ENCODE results near the gene SH3GL1. TPM values are rescaled to one million over a fixed set of nuclear protein-coding genes. Genes with fewer than 3 reads are reported as not detected.

Gene SH3GL1
- total RNA-seq, 1 experiment from 2014 or later: 59.8 TPM

- H3K36me3 ChIP-seq (ENCODE audit: low read depth, low read length): no peaks in the 10 kb centered on the region
- CTCF ChIA-PET: no interaction called here
- POLR2A ChIA-PET (ENCODE audit: unreplicated experiment): no interaction called here
- no TSS peak for BruUV-seq (replicated peaks)
- no peak overlapping the region for H3K4me2 ChIP-seq (ENCODE audit: low read length)
- H2AFZ ChIP-seq (ENCODE audit: low read length): no peak overlapping the region
- no peaks in the 10 kb centered on the region for H4K20me1 ChIP-seq (ENCODE audit: low read length)
- H3K27ac ChIP-seq (ENCODE audit: low read length): no peak overlapping the region
- H3K27me3 ChIP-seq (ENCODE audit: low read length): no peaks in the 10 kb centered on the region
- TF ChIP-seq CTCF (conservative IDR thresholded peaks at IDR 0.05; ENCODE audit: low read depth, low read length) (no peak), EZH2 (IDR thresholded peaks at IDR 0.05; ENCODE audit: low read length, unreplicated experiment) (no peak), EZH2phosphoT487 (IDR thresholded peaks at IDR 0.05; ENCODE audit: borderline replicate concordance, low read length) (no peak)
- no peaks in the 10 kb centered on the region for H3K4me1 ChIP-seq (ENCODE audit: insufficient read depth, low read length)
- no peak for DNase-seq
- no peaks in the 10 kb centered on the region for H3K79me2 ChIP-seq (ENCODE audit: low read length)
- H3F3A ChIP-seq (ENCODE audit: low read length, unreplicated experiment): no peaks in the 10 kb centered on the region
- H3K4me3 ChIP-seq (ENCODE audit: low read length): no peak overlapping the region
- H3K9me3 ChIP-seq (ENCODE audit: low read length): no peaks in the 10 kb centered on the region
- no peak for ATAC-seq
- no peaks in the 10 kb centered on the region for H3K9me2 ChIP-seq (replicated peaks; ENCODE audit: low read length)
- intact Hi-C loops (cut with micrococcal nuclease): no loop called here
- H3K9ac ChIP-seq (ENCODE audit: low read length): no peak overlapping the region
These were observed 48.8 kb upstream of the SH3GL1 start for GRCh38 chr19:4449022-4449638.

- H3K9me2 ChIP-seq (replicated peaks; ENCODE audit: low read length): no peaks in the 10 kb centered on the region
- H3K4me1 ChIP-seq (ENCODE audit: insufficient read depth, low read length): no peaks in the 10 kb centered on the region
These were observed 48.0 kb upstream of the SH3GL1 start for GRCh38 chr19:4448147-4448985.

More at GRCh38 chr19:4448147-4448985, 48.0 kb upstream of the SH3GL1 start:
- BruUV-seq (replicated peaks): no TSS peak
- H3K27me3 ChIP-seq (ENCODE audit: low read length): no peaks in the 10 kb centered on the region
- H3K4me2 ChIP-seq (ENCODE audit: low read length): no peak overlapping the region
- no peak for ATAC-seq
- H3K9ac ChIP-seq (ENCODE audit: low read length): no peak overlapping the region
- no peaks in the 10 kb centered on the region for H3K9me3 ChIP-seq (ENCODE audit: low read length)
- no peak for DNase-seq
- ChIA-PET POLR2A (ENCODE audit: unreplicated experiment) (no interaction called here), CTCF (no interaction called here)
- no peaks in the 10 kb centered on the region for H4K20me1 ChIP-seq (ENCODE audit: low read length)
- no peak overlapping the region for H3K4me3 ChIP-seq (ENCODE audit: low read length)
- no peak for TF ChIP-seq CTCF (conservative IDR thresholded peaks at IDR 0.05; ENCODE audit: low read depth, low read length)
- no peak for TF ChIP-seq EZH2 (IDR thresholded peaks at IDR 0.05; ENCODE audit: low read length, unreplicated experiment)
- no peak for TF ChIP-seq EZH2phosphoT487 (IDR thresholded peaks at IDR 0.05; ENCODE audit: borderline replicate concordance, low read length)
- H3K79me2 ChIP-seq (ENCODE audit: low read length): no peaks in the 10 kb centered on the region
- H3K27ac ChIP-seq (ENCODE audit: low read length): no peak overlapping the region
- intact Hi-C loops (cut with micrococcal nuclease): no loop called here
- no peaks in the 10 kb centered on the region for H3K36me3 ChIP-seq (ENCODE audit: low read depth, low read length)
- no peak overlapping the region for H2AFZ ChIP-seq (ENCODE audit: low read length)
- no peaks in the 10 kb centered on the region for H3F3A ChIP-seq (ENCODE audit: low read length, unreplicated experiment)
